Activated CD8-positive, alpha-beta memory T cell treated with anti-CD3 and anti-CD28 coated beads for 36 hours (primary cell): ENCODE data around the gene EPB42. TPM values are rescaled to one million over a fixed set of nuclear protein-coding genes. Genes with fewer than 3 reads are reported as not detected.

Experiments
- CTCF ChIA-PET: fragments of 350-600 bp; sonication (Branson Sonifier 250); formaldehyde crosslinking; loops from one replicate; lab custom pipeline; 2021; ENCODE audit warnings: antibody characterized with exemption; lab: Charles Lee
- POLR2A ChIA-PET: fragments of 350-600 bp; sonication (Branson Sonifier 250); formaldehyde crosslinking; loops from one replicate; lab custom pipeline; 2021; ENCODE audit warnings: antibody characterized with exemption; lab: Charles Lee
- total RNA-seq, 2 experiments: library from RNA; stranded (reverse); gene quantifications; one replicate each; pipeline ENCODE4 v1.2.3, GENCODE V29; 2021

Gene EPB42
- total RNA-seq, 2 experiments from 2014 or later, result not detected

- POLR2A ChIA-PET, result no interaction called here
- CTCF ChIA-PET, result no interaction called here
Measured at GRCh38 chr15:43244092-43244491, 23.3 kb upstream of the EPB42 start.

GRCh38 chr15:43243020-43243645 is 22.3 kb upstream of the EPB42 start:
- ChIA-PET CTCF (interaction anchor here (1.4 kb wide), 1 partner anchor 18 kb away, joined by 3 read pairs; no protein-coding TSS in a partner anchor), POLR2A (no interaction called here)

GRCh38 chr15:43242616-43243015 is 21.8 kb upstream of the EPB42 start:
- POLR2A ChIA-PET, result no interaction called here
- CTCF ChIA-PET, result interaction anchor here (1.4 kb wide), 1 partner anchor 17 kb away, joined by 3 read pairs; no protein-coding TSS in a partner anchor

- CTCF ChIA-PET, result interaction anchor here (0.9 kb wide), 1 partner anchor 15 kb away, joined by 4 read pairs; no protein-coding TSS in a partner anchor
- POLR2A ChIA-PET, result interaction anchor here (0.6 kb wide), 1 partner anchor 360 kb away, joined by 7 read pairs; no protein-coding TSS in a partner anchor
Measured at GRCh38 chr15:43241100-43241499, 20.3 kb upstream of the EPB42 start.

GRCh38 chr15:43239732-43240491 is 19.1 kb upstream of the EPB42 start:
- CTCF ChIA-PET, result interaction anchor here (0.6 to 1.0 kb wide), 2 partner anchors 9 to 20 kb away, joined by 3 read pairs; no protein-coding TSS in a partner anchor
- POLR2A ChIA-PET, result no interaction called here

- ChIA-PET CTCF (no interaction called here), POLR2A (no interaction called here)
Measured at GRCh38 chr15:43238671-43239131, 17.9 kb upstream of the EPB42 start.

- POLR2A ChIA-PET, result no interaction called here
- CTCF ChIA-PET, result no interaction called here
Measured at GRCh38 chr15:43237842-43238470, 17.1 kb upstream of the EPB42 start.

GRCh38 chr15:43235536-43235935 is 14.7 kb upstream of the EPB42 start:
- ChIA-PET CTCF (no interaction called here), POLR2A (no interaction called here)

- POLR2A ChIA-PET, result no interaction called here
- CTCF ChIA-PET, result interaction anchor here (2.9 kb wide), 1 partner anchor 53 kb away, joined by 11 read pairs; no protein-coding TSS in a partner anchor
Measured at GRCh38 chr15:43232289-43232874, 11.6 kb upstream of the EPB42 start.

- ChIA-PET CTCF (interaction anchor here (0.8 to 2.9 kb wide), 2 partner anchors 9 to 55 kb away, joined by 3 to 11 read pairs; no protein-coding TSS in a partner anchor), POLR2A (no interaction called here)
Measured at GRCh38 chr15:43230640-43231115, 9.9 kb upstream of the EPB42 start.

GRCh38 chr15:43229977-43230376 is 9.2 kb upstream of the EPB42 start:
- ChIA-PET POLR2A (no interaction called here), CTCF (interaction anchor here (1.2 kb wide), 1 partner anchor 76 kb away, joined by 3 read pairs; no protein-coding TSS in a partner anchor)

GRCh38 chr15:43226436-43227305 is 5.9 kb upstream of the EPB42 start:
- POLR2A ChIA-PET, result no interaction called here
- CTCF ChIA-PET, result interaction anchor here (0.6 to 2.7 kb wide), 7 partner anchors 14 to 175 kb away, joined by 3 to 44 read pairs (median 4); partner anchors contain the start of gene TGM5

GRCh38 chr15:43225950-43226255 is 5.1 kb upstream of the EPB42 start:
- ChIA-PET CTCF (interaction anchor here (0.7 to 2.7 kb wide), 11 partner anchors 15 to 61 kb away, joined by 3 to 44 read pairs (median 3); partner anchors contain the start of gene TGM5), POLR2A (interaction anchor here (0.6 kb wide), 1 partner anchor 315 kb away, joined by 6 read pairs; no protein-coding TSS in a partner anchor)

- POLR2A ChIA-PET, result interaction anchor here (0.6 kb wide), 1 partner anchor 314 kb away, joined by 6 read pairs; no protein-coding TSS in a partner anchor
- CTCF ChIA-PET, result interaction anchor here (0.7 to 2.7 kb wide), 14 partner anchors 16 to 68 kb away, joined by 3 to 44 read pairs (median 4); partner anchors contain the start of gene TGM5
Measured at GRCh38 chr15:43225201-43225949, 4.6 kb upstream of the EPB42 start.

GRCh38 chr15:43221422-43221821 is 604 bp upstream of the EPB42 start:
- POLR2A ChIA-PET, result no interaction called here

GRCh38 chr15:43219929-43220928 is 589 bp downstream of the EPB42 start:
- ChIA-PET POLR2A (no interaction called here), CTCF (interaction anchor here (0.7 kb wide), 1 partner anchor 19 kb away, joined by 3 read pairs; no protein-coding TSS in a partner anchor)

More at GRCh38 chr15:43221422-43221821, 604 bp upstream of the EPB42 start:
- CTCF ChIA-PET, result interaction anchor here (1.2 kb wide), 1 partner anchor 64 kb away, joined by 3 read pairs; no protein-coding TSS in a partner anchor
